ENCODE data around the gene COPS8. TPM values are rescaled to one million over a fixed set of nuclear protein-coding genes. Genes with fewer than 3 reads are reported as not detected.

The COPS8 gene
- total and polyA plus RNA-seq, 2 of the 8 experiments (the other 6 are each of a cell fraction or from before 2014, with no cell fraction given) = 59.3 to 67.5 TPM

- no peak for TF ChIP-seq EGR1 (IDR thresholded peaks at IDR 0.05; ENCODE audit: borderline replicate concordance, low read depth, low read length)
Observed at GRCh38 chr2:237121321-237121720, 35.6 kb downstream of the COPS8 start (continued).

All from H1 (cell line).